PC-3 (cell line): ENCODE data around the gene DNAJC1.

Experiments
- CTCF ChIP-seq: fragments of 300-600 bp; sonication (generic); conservative IDR thresholded peaks from 2 replicates; pipeline ENCODE4 v1.5.1; 2017; ENCODE audit warnings: antibody characterized with exemption, low read depth, mild to moderate bottlenecking, low read length
- EZH2 ChIP-seq: fragments of 300-600 bp; sonication (generic); IDR thresholded peaks from one replicate; pipeline ENCODE4 v1.6.1; 2017; ENCODE audit warnings: antibody characterized with exemption, mild to moderate bottlenecking, low read length; ENCODE audit not compliant: unreplicated experiment
- EZH2phosphoT487 ChIP-seq: fragments of 300-600 bp; sonication (generic); IDR thresholded peaks from 2 replicates; pipeline ENCODE4 v1.6.1; 2018; ENCODE audit warnings: mild to moderate bottlenecking, antibody characterized with exemption, low read length, borderline replicate concordance

- no peak for TF ChIP-seq CTCF
- TF ChIP-seq EZH2, result no peak
- no peak for TF ChIP-seq EZH2phosphoT487
Measured at GRCh38 chr10:21749788-21750187, 253.7 kb downstream of the DNAJC1 start.
